K562 (cell line): Measurements from ENCODE around the gene CENPE. TPM values are rescaled to one million over a fixed set of nuclear protein-coding genes. Genes with fewer than 3 reads are reported as not detected.

Source experiments
- ATAC-seq: fragments of 200-7000 bp; cut with Tn5 transposase; 3 replicates; pipeline ENCODE4 v1.9.1; 2020; ENCODE audit warnings: moderate library complexity
- BruUV-seq: library from RNA; stranded (reverse); fragments of 400-500 nt; replicated peaks from 2 replicates; lab custom pipeline; 2021; lab: Mats Ljungman, UMichigan
- CTCF ChIA-PET: fragments of 300-600 bp; formaldehyde crosslinking; extraction: SDS; loops from one replicate; lab custom pipeline; 2021; ENCODE audit warnings: low intra/inter-chr PET ratio; lab: Yijun Ruan, JAX
- POLR2A ChIA-PET: fragments of 300-600, 350-650 bp; sonication (Branson Sonifier 250); formaldehyde crosslinking; extraction: SDS; loops from one replicate; lab custom pipeline; 2021; ENCODE audit warnings: antibody characterized with exemption, inconsistent platforms; lab: Yijun Ruan, JAX
- DNase-seq, 4 experiments: peaks; one replicate each; pipeline versions ENCODE4 v3.0.0 to v3.0.0-alpha.2; 2011 to 2018; ENCODE audit warnings: low spot score in 3 of 4, mixed read lengths in 3 of 4; ENCODE audit errors: extremely low read depth in 1 of 4
- FAIRE-seq: peaks from 2 replicates; lab custom pipeline; 2011; peaks lifted over from hg19 to GRCh38; lab: Jason Lieb, UNC
- H2AFZ ChIP-seq: 2 replicates; pipeline ENCODE4 v1.6.0; 2011; ENCODE audit warnings: low read depth, low read length, control low read depth, inconsistent platforms
- H3K27ac ChIP-seq: fragments of 200-600 bp; 3 replicates; pipeline ENCODE4 v1.8.0; 2011; ENCODE audit warnings: low read depth, mild to moderate bottlenecking, control low read depth, inconsistent platforms, low read length, moderate library complexity, mixed read lengths; ENCODE audit errors: extremely low read depth
- H3K27me3 ChIP-seq, 2 experiments: fragments of 300-600 bp in 1 of 2; 2 replicates in 1 of 2; 3 replicates in 1 of 2; pipeline versions ENCODE4 v1.6.0 to v1.8.0; 2011; ENCODE audit warnings: inconsistent platforms in 2 of 2, low read length in 2 of 2, mild to moderate bottlenecking in 1 of 2, mixed read lengths in 1 of 2, moderate library complexity in 1 of 2; ENCODE audit not compliant: control insufficient read depth in 2 of 2, insufficient read depth in 2 of 2
- H3K36me3 ChIP-seq: fragments of 300-600 bp; 3 replicates; pipeline ENCODE4 v1.8.0; 2011; ENCODE audit warnings: mild to moderate bottlenecking, low read length, inconsistent platforms; ENCODE audit not compliant: control insufficient read depth, insufficient read depth
- H3K4me1 ChIP-seq, 2 experiments: fragments of 200-600 bp in 1 of 2; replicated peaks in 1 of 2; 2 replicates in 1 of 2; 3 replicates in 1 of 2; pipeline versions ENCODE4 v1.5.1 to v1.8.0; 2011; ENCODE audit warnings: inconsistent platforms in 2 of 2, low read length in 2 of 2, mild to moderate bottlenecking in 1 of 2, mixed read lengths in 1 of 2, moderate library complexity in 1 of 2; ENCODE audit not compliant: control insufficient read depth in 2 of 2, insufficient read depth in 2 of 2
- H3K4me2 ChIP-seq: 2 replicates; pipeline ENCODE4 v1.6.1; 2011; ENCODE audit warnings: low read length, control low read depth, inconsistent platforms, mixed read lengths; ENCODE audit not compliant: insufficient read depth
- H3K4me3 ChIP-seq: fragments of 200-600 bp; sonication (generic), shearing (Covaris generic); 2 replicates; pipeline ENCODE4 v1.5.1; 2016; ENCODE audit warnings: control low read depth, inconsistent platforms
- H3K79me2 ChIP-seq: fragments of 200-600 bp; 3 replicates; pipeline ENCODE4 v1.8.0; 2011; ENCODE audit warnings: low read length, inconsistent platforms; ENCODE audit not compliant: control insufficient read depth, insufficient read depth
- H3K9ac ChIP-seq, 2 experiments: 2 replicates each; pipeline versions ENCODE4 v1.6.0 to v1.6.1; 2011; ENCODE audit warnings: low read depth in 2 of 2, low read length in 2 of 2, control low read depth in 1 of 2, inconsistent platforms in 1 of 2, mild to moderate bottlenecking in 1 of 2, mixed read lengths in 1 of 2; ENCODE audit not compliant: insufficient read depth in 1 of 2
- H3K9me1 ChIP-seq: one replicate; pipeline ENCODE4 v1.6.0; 2011; ENCODE audit warnings: inconsistent platforms, mild to moderate bottlenecking, low read length, moderate library complexity; ENCODE audit not compliant: control insufficient read depth, insufficient read depth
- H3K9me3 ChIP-seq: replicated peaks from 2 replicates; pipeline ENCODE4 v1.5.1; 2011; ENCODE audit warnings: low read depth, low read length, inconsistent platforms; ENCODE audit not compliant: control insufficient read depth, insufficient read depth
- H4K20me1 ChIP-seq: replicated peaks from 2 replicates; pipeline ENCODE4 v1.6.1; 2011; ENCODE audit warnings: low read length, inconsistent platforms, mixed read lengths; ENCODE audit not compliant: control insufficient read depth, insufficient read depth
- BDP1 ChIP-seq: IDR thresholded peaks from 3 replicates; pipeline ENCODE4 v1.6.1; 2011; ENCODE audit not compliant: insufficient read length, insufficient read depth
- POU5F1 ChIP-seq: fragments of 150-350 bp; IDR thresholded peaks from 2 replicates; pipeline ENCODE4 v1.6.1; 2014; ENCODE audit warnings: borderline replicate concordance, low read length, low read depth, mild to moderate bottlenecking; ENCODE audit not compliant: partially characterized antibody
- SRSF9 ChIP-seq: fragments of 200-400 bp; formaldehyde crosslinking; IDR thresholded peaks from 2 replicates; pipeline ENCODE4 v1.6.1; 2017; ENCODE audit warnings: low read depth, low read length, borderline replicate concordance
- THRAP3 ChIP-seq: fragments of 450-650 bp; IDR thresholded peaks from 2 replicates; pipeline ENCODE4 v1.6.1; 2016; ENCODE audit warnings: mild to moderate bottlenecking, inconsistent platforms, borderline replicate concordance
- ZNF395 ChIP-seq: fragments of 200-800 bp; sonication (Bioruptor generic); IDR thresholded peaks from 2 replicates; pipeline ENCODE4 v1.6.1; 2017; ENCODE audit warnings: missing genetic modification characterization, missing compliant biosample characterization
- ZNF507 ChIP-seq: conservative IDR thresholded peaks from 2 replicates; pipeline ENCODE4 v1.6.1; 2017; ENCODE audit warnings: missing genetic modification characterization, missing compliant biosample characterization
- WGBS: fragments of 100-300 bp; shearing (Covaris generic); methylation state at CpG from one replicate; pipeline ENCODE4 v1.1.6; 2016; ENCODE audit warnings: low coverage, mixed read lengths; ENCODE audit not compliant: insufficient coverage; ENCODE audit errors: missing lambda C conversion rate; 5-methylcytosine and 5-hydroxymethylcytosine counted together
- in situ Hi-C: fragments of 300-500 bp; cut with MboI; formaldehyde crosslinking; loops from 4 replicates; pipeline ENCODE4 v1.15.0; 2018; ENCODE audit warnings: inconsistent platforms, mixed read lengths
- intact Hi-C: fragments of 100-400 bp; cut with micrococcal nuclease; formaldehyde crosslinking; loops from 2 replicates; pipeline ENCODE4 v1.14.2; 2022
- polyA plus RNA-seq, 8 experiments: library from polyadenylated mRNA; depleted of rRNA in 4 of 8; stranded (reverse) in 5 of 8; unstranded in 3 of 8; fragments of >200 nt; fragmentation: Nextera tagmentation in 2 of 8; fragmentation: Illumina TruSeq in 1 of 8; extraction: Ambion mirVana in 2 of 8; extraction: Trizol in 1 of 8; gene quantifications; 2 replicates each; pipeline versions ENCODE4 v1.2.1 to v1.2.3, GENCODE V29; 2011 to 2014; ENCODE audit warnings: inconsistent platforms in 1 of 8, missing spikeins in 1 of 8
- total RNA-seq, 7 experiments: library from RNA; depleted of rRNA in 6 of 7; stranded (reverse); fragments of >200 nt in 6 of 7; fragmentation: Illumina TruSeq in 2 of 7; extraction: Trizol in 2 of 7; gene quantifications; 2 replicates each; pipeline versions ENCODE4 v1.2.1 to v1.2.3, GENCODE V29; 2011 to 2021; ENCODE audit warnings: low replicate concordance in 1 of 7

Gene CENPE
- total and polyA plus RNA-seq, 9 of the 15 experiments (the other 6 are each of a cell fraction or from before 2014, with no cell fraction given), result 9.9 to 53.2 (median 27.4) TPM

- TF ChIP-seq ZNF395 (CRISPR knock-in tag) (no peak), SRSF9 (no peak)
Observed at GRCh38 chr4:103067841-103068547, 130.1 kb downstream of the CENPE start (continued).

GRCh38 chr4:103060453-103061148, 137.5 kb downstream of the CENPE start:
- intact Hi-C loops, result no loop called here
- Histone ChIP-seq H4K20me1 (no peaks in the 10 kb centered on the region), H3K4me1 (no peaks in the 10 kb centered on the region), H3K9me1 (no peaks in the 10 kb centered on the region), H2AFZ (no peak overlapping the region), H3K4me3 (no peak overlapping the region), H3K27me3 (no peaks in the 10 kb centered on the region), H3K4me2 (no peak overlapping the region), H3K9ac (no peak overlapping the region), H3K9me3 (no peaks in the 10 kb centered on the region), H3K27ac (no peak overlapping the region), H3K79me2 (no peaks in the 10 kb centered on the region), H3K36me3 (peaks cover 11% of the 10 kb centered on the region; the same call in 1 of the 3 replicates)
- BruUV-seq, result no TSS peak
- DNase-seq (no peak), ATAC-seq (no peak), FAIRE-seq (no peak)
- POLR2A ChIA-PET, result no interaction called here
- CTCF ChIA-PET, result no interaction called here
- TF ChIP-seq POU5F1, result no peak
- no peak for TF ChIP-seq THRAP3
- no peak for TF ChIP-seq BDP1
- TF ChIP-seq ZNF507 (tag), result no peak
- in situ Hi-C loops, result no loop called here
- WGBS, result 100% methylated on average over 2 of the region's 2 CpGs

Other genes with a start within 250 kb of the CENPE start
- 0.86 TPM in 1 of 2 replicates, not detected in the other for gene SLC9B1, start 178.6 kb downstream of the CENPE start, total RNA-seq (2014; rRNA removed)
- 0.51 and 1.3 TPM in 2 replicates for gene SLC9B1, start 178.6 kb downstream of the CENPE start, total RNA-seq (2014; rRNA removed; fragmentation: Illumina TruSeq; extraction: Trizol)
- gene SLC9B1, start 178.6 kb downstream of the CENPE start, total RNA-seq (2015; rRNA removed; fragmentation: Illumina TruSeq; extraction: Trizol), result 0.23 and 0.33 TPM in 2 replicates
- gene SLC9B1, start 178.6 kb downstream of the CENPE start, total RNA-seq (2021), result 0.42 and 0.78 TPM in 2 replicates
- gene SLC9B1, start 178.6 kb downstream of the CENPE start, polyA plus RNA-seq (2011; rRNA removed), result 1.2 and 1.3 TPM in 2 replicates
- gene SLC9B1, start 178.6 kb downstream of the CENPE start, polyA plus RNA-seq (2014; fragmentation: Illumina TruSeq; extraction: Trizol), result 0.19 and 0.22 TPM in 2 replicates
- under 1 TPM; 0.21 to 0.92 TPM for gene SLC9B1, start 178.6 kb downstream of the CENPE start, polyA plus RNA-seq (2014; fragmentation: Nextera tagmentation; extraction: Ambion mirVana)
- gene SLC9B1, start 178.6 kb downstream of the CENPE start, polyA plus RNA-seq (2014; rRNA removed), result 0.48 TPM in 1 of 2 replicates, not detected in the other
- 11.4 and 13.5 TPM in 2 replicates for gene SLC9B2, start 121.6 kb downstream of the CENPE start, total RNA-seq (2014; rRNA removed)
- gene SLC9B2, start 121.6 kb downstream of the CENPE start, total RNA-seq (2014; rRNA removed; fragmentation: Illumina TruSeq; extraction: Trizol), result 13.4 and 14.0 TPM in 2 replicates
- gene SLC9B2, start 121.6 kb downstream of the CENPE start, total RNA-seq (2015; rRNA removed; fragmentation: Illumina TruSeq; extraction: Trizol), result 11.3 and 11.4 TPM in 2 replicates
- 14.6 and 15.0 TPM in 2 replicates for gene SLC9B2, start 121.6 kb downstream of the CENPE start, total RNA-seq (2021)
- gene SLC9B2, start 121.6 kb downstream of the CENPE start, polyA plus RNA-seq (2011; rRNA removed), result 7.6 and 10.2 TPM in 2 replicates
- gene SLC9B2, start 121.6 kb downstream of the CENPE start, polyA plus RNA-seq (2014; fragmentation: Illumina TruSeq; extraction: Trizol), result 13.3 TPM in 2 replicates
- gene SLC9B2, start 121.6 kb downstream of the CENPE start, polyA plus RNA-seq (2014; fragmentation: Nextera tagmentation; extraction: Ambion mirVana), result 1 to 10 TPM; 6.6 to 8.3 TPM
- gene SLC9B2, start 121.6 kb downstream of the CENPE start, polyA plus RNA-seq (2014; rRNA removed), result 10.5 and 13.5 TPM in 2 replicates
- gene BDH2, start 98.5 kb downstream of the CENPE start, total RNA-seq (2014; rRNA removed), result 5.1 and 8.0 TPM in 2 replicates
- 10.0 and 12.8 TPM in 2 replicates for gene BDH2, start 98.5 kb downstream of the CENPE start, total RNA-seq (2014; rRNA removed; fragmentation: Illumina TruSeq; extraction: Trizol)
- 9.1 and 10.0 TPM in 2 replicates for gene BDH2, start 98.5 kb downstream of the CENPE start, total RNA-seq (2015; rRNA removed; fragmentation: Illumina TruSeq; extraction: Trizol)
- gene BDH2, start 98.5 kb downstream of the CENPE start, total RNA-seq (2021), result 4.9 and 6.0 TPM in 2 replicates
- 16.3 and 17.9 TPM in 2 replicates for gene BDH2, start 98.5 kb downstream of the CENPE start, polyA plus RNA-seq (2011; rRNA removed)
- gene BDH2, start 98.5 kb downstream of the CENPE start, polyA plus RNA-seq (2014; fragmentation: Illumina TruSeq; extraction: Trizol), result 7.3 and 7.8 TPM in 2 replicates
- 10 to 100 TPM in 1 of 2 experiments, 1 to 10 TPM in 1; 9.9 to 10.7 TPM for gene BDH2, start 98.5 kb downstream of the CENPE start, polyA plus RNA-seq (2014; fragmentation: Nextera tagmentation; extraction: Ambion mirVana)
- 8.9 and 10.8 TPM in 2 replicates for gene BDH2, start 98.5 kb downstream of the CENPE start, polyA plus RNA-seq (2014; rRNA removed)